B cell (primary cell): ENCODE measurements around the gene CCL19. TPM values are rescaled to one million over a fixed set of nuclear protein-coding genes. Genes with fewer than 3 reads are reported as not detected.

Experiments
- ATAC-seq: fragments of 200-7000 bp; cut with Tn5 transposase; one replicate; pipeline ENCODE4 v1.10.0; 2021; ENCODE audit warnings: low read depth, mild to moderate bottlenecking, moderate number of reproducible peaks, moderate library complexity
- CTCF ChIA-PET: fragments of 350-600 bp; sonication (Branson Sonifier 250); formaldehyde crosslinking; loops from one replicate; lab custom pipeline; 2021; ENCODE audit warnings: antibody characterized with exemption, inconsistent platforms; lab: Charles Lee
- POLR2A ChIA-PET: fragments of 350-600 bp; sonication (Branson Sonifier 250); formaldehyde crosslinking; loops from one replicate; lab custom pipeline; 2021; ENCODE audit warnings: antibody characterized with exemption; lab: Charles Lee
- DNase-seq: peaks from one replicate; pipeline ENCODE4 v3.0.0; 2013
- H2AFZ ChIP-seq: 2 replicates; pipeline ENCODE4 v1.6.1; 2012; ENCODE audit warnings: mild to moderate bottlenecking, low read depth, low read length; ENCODE audit not compliant: insufficient read depth, poor library complexity, severe bottlenecking
- H3K27ac ChIP-seq, 2 donors: 1 replicate in 1 of 2; 2 replicates in 1 of 2; pipeline ENCODE4 v1.5.1; 2012 to 2013; ENCODE audit warnings: low read length in 2 of 2, mild to moderate bottlenecking in 2 of 2, moderate library complexity in 1 of 2
- H3K27me3 ChIP-seq, 4 experiments: fragments of 200-600 bp in 1 of 4; sonication (generic) in 1 of 4; replicated peaks in 1 of 4; 1 replicate in 2 of 4; 2 replicates in 2 of 4; pipeline versions ENCODE4 v1.6.1 to v1.7.0; 2013 to 2016; ENCODE audit warnings: low read length in 3 of 4, mild to moderate bottlenecking in 2 of 4, mixed read lengths in 1 of 4, moderate library complexity in 1 of 4; ENCODE audit not compliant: insufficient read depth in 4 of 4, control insufficient read depth in 3 of 4; ENCODE audit errors: control extremely low read depth in 1 of 4
- H3K36me3 ChIP-seq, 2 experiments: replicated peaks in 1 of 2; 1 replicate in 1 of 2; 2 replicates in 1 of 2; pipeline versions ENCODE4 v1.6.1 to v1.7.1; 2013; ENCODE audit warnings: low read length in 1 of 2; ENCODE audit not compliant: insufficient read depth in 2 of 2, control insufficient read depth in 1 of 2; ENCODE audit errors: control extremely low read depth in 1 of 2, extremely low read depth in 1 of 2
- H3K4me1 ChIP-seq, 2 donors: fragments of 200-600 bp in 1 of 2; sonication (generic) in 1 of 2; 1 replicate in 1 of 2; 2 replicates in 1 of 2; pipeline versions ENCODE4 v1.5.1 to v1.6.1; 2013 to 2017; ENCODE audit warnings: low read length in 2 of 2; ENCODE audit not compliant: control insufficient read depth in 2 of 2, insufficient read depth in 2 of 2
- H3K4me2 ChIP-seq: replicated peaks from 2 replicates; pipeline ENCODE3; 2012; ENCODE audit warnings: mild to moderate bottlenecking, low read depth, low read length; ENCODE audit not compliant: poor library complexity, severe bottlenecking
- H3K4me3 ChIP-seq, 5 experiments: fragments of 200-600 bp in 1 of 5; sonication (generic) in 1 of 5; 1 replicate in 3 of 5; 2 replicates in 2 of 5; pipeline versions ENCODE4 v1.5.1 to v1.7.0; 2011 to 2016; ENCODE audit warnings: low read length in 4 of 5, mild to moderate bottlenecking in 4 of 5, low read depth in 2 of 5, control low read depth in 1 of 5, moderate library complexity in 1 of 5; ENCODE audit not compliant: insufficient read depth in 1 of 5; ENCODE audit errors: control extremely low read depth in 1 of 5, extremely low read depth in 1 of 5
- H3K79me2 ChIP-seq: fragments of 200-600 bp; sonication (generic); one replicate; pipeline ENCODE4 v1.6.0; 2016; ENCODE audit warnings: low read length; ENCODE audit not compliant: control insufficient read depth, insufficient read depth
- H3K9ac ChIP-seq: fragments of 200-600 bp; sonication (generic); 2 replicates; pipeline ENCODE4 v1.6.1; 2017; ENCODE audit warnings: mild to moderate bottlenecking, low read length, moderate library complexity
- H3K9me3 ChIP-seq, 3 donors: one replicate each; pipeline versions ENCODE4 v1.6.1 to v1.7.1; 2013; ENCODE audit warnings: low read length in 2 of 3; ENCODE audit not compliant: control insufficient read depth in 2 of 3, insufficient read depth in 1 of 3; ENCODE audit errors: control extremely low read depth in 1 of 3
- H4K20me1 ChIP-seq: 2 replicates; pipeline ENCODE4 v1.6.0; 2012; ENCODE audit warnings: mild to moderate bottlenecking, low read length; ENCODE audit not compliant: insufficient read depth, control insufficient read depth, poor library complexity, severe bottlenecking
- H3K27ac Mint-ChIP-seq: one replicate; pipeline ENCODE4 v1.8.0; 2021; ENCODE audit warnings: mixed read lengths
- H3K27me3 Mint-ChIP-seq: one replicate; pipeline ENCODE4 v1.8.0; 2021; ENCODE audit warnings: mixed read lengths
- H3K4me1 Mint-ChIP-seq: one replicate; pipeline ENCODE4 v1.8.0; 2021; ENCODE audit warnings: mixed read lengths
- H3K4me3 Mint-ChIP-seq: one replicate; pipeline ENCODE4 v1.8.0; 2021; ENCODE audit warnings: mixed read lengths
- H3K9me3 Mint-ChIP-seq: one replicate; pipeline ENCODE4 v1.8.0; 2022; ENCODE audit warnings: mixed read lengths; ENCODE audit not compliant: insufficient read depth
- EZH2 ChIP-seq: IDR thresholded peaks from 2 replicates; pipeline ENCODE4 v1.6.1; 2012; ENCODE audit warnings: borderline replicate concordance, low read depth, mild to moderate bottlenecking, moderate library complexity, low read length; ENCODE audit not compliant: insufficient read depth, poor library complexity, severe bottlenecking
- WGBS: methylation state at CpG from one replicate; pipeline ENCODE4 v1.1.5; 2013; ENCODE audit warnings: missing lambda C conversion rate; ENCODE audit not compliant: insufficient coverage; 5-methylcytosine and 5-hydroxymethylcytosine counted together
- intact Hi-C: fragments of 100-400 bp; cut with micrococcal nuclease; formaldehyde crosslinking; loops from one replicate; pipeline ENCODE4 v1.10.0; 2022
- polyA plus RNA-seq: library from polyadenylated mRNA; depleted of rRNA; stranded (reverse); fragments of >200 nt; gene quantifications from 2 replicates; pipeline ENCODE4 v1.2.3, GENCODE V29; 2012
- total RNA-seq, 2 donors: library from RNA; stranded (reverse); fragments of 120-200 nt in 1 of 2; gene quantifications; 1 replicate in 1 of 2; 2 replicates in 1 of 2; pipeline versions ENCODE4 v1.2.3 to v1.2.4, GENCODE V29; 2013 to 2022
- TF ChIP-seq, protein P1 (sequence below): fragments of 200-600 bp; IDR thresholded peaks from one replicate; pipeline ENCODE4 v1.8.0; 2022; ENCODE audit warnings: antibody characterized with exemption, mild to moderate bottlenecking

Gene CCL19
- total and polyA plus RNA-seq, 2 donors (not counting 1 experiment from before 2014, with no cell fraction given) = not detected

GRCh38 chr9:34732886-34733285, 41.8 kb upstream of the CCL19 start:
- Histone ChIP-seq H3K4me1 (no peaks in the 10 kb centered on the region), H2AFZ (no peak overlapping the region), H3K9ac (no peak overlapping the region), H3K79me2 (no peaks in the 10 kb centered on the region), H3K27me3 (peaks cover 0 to 4% (median 1%) of the 10 kb centered on the region in 4 experiments), H3K9me3 (no peaks in the 10 kb centered on the region), H3K36me3 (no peaks in the 10 kb centered on the region), H4K20me1 (no peaks in the 10 kb centered on the region), H3K27ac (no peak overlapping the region), H3K4me2 (no peak overlapping the region), H3K4me3 (no peak overlapping the region)
- peaks cover 23% of the 10 kb centered on the region for H3K27me3 Mint-ChIP-seq
- no peaks in the 10 kb centered on the region for H3K9me3 Mint-ChIP-seq
- TF ChIP-seq, protein P1, sequence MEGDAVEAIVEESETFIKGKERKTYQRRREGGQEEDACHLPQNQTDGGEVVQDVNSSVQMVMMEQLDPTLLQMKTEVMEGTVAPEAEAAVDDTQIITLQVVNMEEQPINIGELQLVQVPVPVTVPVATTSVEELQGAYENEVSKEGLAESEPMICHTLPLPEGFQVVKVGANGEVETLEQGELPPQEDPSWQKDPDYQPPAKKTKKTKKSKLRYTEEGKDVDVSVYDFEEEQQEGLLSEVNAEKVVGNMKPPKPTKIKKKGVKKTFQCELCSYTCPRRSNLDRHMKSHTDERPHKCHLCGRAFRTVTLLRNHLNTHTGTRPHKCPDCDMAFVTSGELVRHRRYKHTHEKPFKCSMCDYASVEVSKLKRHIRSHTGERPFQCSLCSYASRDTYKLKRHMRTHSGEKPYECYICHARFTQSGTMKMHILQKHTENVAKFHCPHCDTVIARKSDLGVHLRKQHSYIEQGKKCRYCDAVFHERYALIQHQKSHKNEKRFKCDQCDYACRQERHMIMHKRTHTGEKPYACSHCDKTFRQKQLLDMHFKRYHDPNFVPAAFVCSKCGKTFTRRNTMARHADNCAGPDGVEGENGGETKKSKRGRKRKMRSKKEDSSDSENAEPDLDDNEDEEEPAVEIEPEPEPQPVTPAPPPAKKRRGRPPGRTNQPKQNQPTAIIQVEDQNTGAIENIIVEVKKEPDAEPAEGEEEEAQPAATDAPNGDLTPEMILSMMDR = no peak
- ATAC-seq (no peak), DNase-seq (no peak)
- H3K4me3 Mint-ChIP-seq = no peak overlapping the region
- WGBS = no CpG with 5 or more reads among the region's 2 CpGs
- intact Hi-C loops = no loop called here
- ChIA-PET POLR2A (no interaction called here), CTCF (no interaction called here)
- no peak overlapping the region for H3K27ac Mint-ChIP-seq
- H3K4me1 Mint-ChIP-seq = no peaks in the 10 kb centered on the region

- Mint-ChIP-seq H3K27ac (no peak overlapping the region), H3K4me3 (no peak overlapping the region), H3K4me1 (no peaks in the 10 kb centered on the region), H3K9me3 (no peaks in the 10 kb centered on the region), H3K27me3 (peaks cover 20% of the 10 kb centered on the region)
- no peaks in the 10 kb centered on the region for H4K20me1 ChIP-seq
- no peak overlapping the region for H3K4me3 ChIP-seq
- H3K4me2 ChIP-seq = no peak overlapping the region
- H3K36me3 ChIP-seq = no peaks in the 10 kb centered on the region
- no CpG with 5 or more reads among the region's 1 CpG for whole genome bisulfite sequencing
- no peak for DNase-seq
- CTCF ChIA-PET = no interaction called here
- POLR2A ChIA-PET = no interaction called here
- H3K4me1 ChIP-seq = no peaks in the 10 kb centered on the region
- no peaks in the 10 kb centered on the region for H3K9me3 ChIP-seq
- H3K27ac ChIP-seq = no peak overlapping the region
- intact Hi-C loops = no loop called here
- no peak overlapping the region for H2AFZ ChIP-seq
- H3K79me2 ChIP-seq = no peaks in the 10 kb centered on the region
- no peak overlapping the region for H3K9ac ChIP-seq
- ATAC-seq = no peak
- no peak for TF ChIP-seq EZH2
- TF ChIP-seq, protein P1 = no peak
- peaks cover 0 to 2% (median under 1%) of the 10 kb centered on the region in 4 experiments for H3K27me3 ChIP-seq
These were observed 41.4 kb upstream of the CCL19 start for GRCh38 chr9:34732478-34732877.
